ENCODE results near the gene ZSCAN16. TPM values are rescaled to one million over a fixed set of nuclear protein-coding genes. Genes with fewer than 3 reads are reported as not detected.
A peak's percentile ranks its signal among the peaks of the same experiment; 100 is the strongest.
"Not testable (repeated sequence)": the region's sequence is repeated elsewhere in the genome, so short reads cannot be mapped to it uniquely, and the experiment has no call there.

Gene ZSCAN16
- total and polyA plus RNA-seq, 2 experiments from 2014 or later = 4.7 to 12.9 TPM

DNA sequence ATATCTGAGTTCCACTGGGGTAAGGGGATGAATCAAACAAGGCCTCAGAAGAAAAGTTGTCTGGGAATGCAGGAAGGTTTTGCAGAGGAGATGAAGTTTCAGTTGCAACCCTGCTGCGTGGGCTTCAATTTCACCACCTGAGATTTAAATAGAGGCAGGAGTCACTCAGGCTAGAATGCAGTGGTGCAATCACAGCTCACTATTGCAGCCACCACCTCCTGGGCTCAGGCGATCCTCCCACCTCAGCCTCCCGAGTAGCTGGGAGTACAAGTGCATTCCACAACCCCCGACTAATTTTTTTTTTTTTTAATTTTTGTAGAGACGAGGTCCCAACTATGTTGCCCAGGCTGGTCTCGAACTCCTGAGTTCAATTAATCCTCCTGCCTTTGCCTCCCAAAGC, 45.6 kb upstream of the ZSCAN16 start (continued):
- TF ChIP-seq, protein P1, sequence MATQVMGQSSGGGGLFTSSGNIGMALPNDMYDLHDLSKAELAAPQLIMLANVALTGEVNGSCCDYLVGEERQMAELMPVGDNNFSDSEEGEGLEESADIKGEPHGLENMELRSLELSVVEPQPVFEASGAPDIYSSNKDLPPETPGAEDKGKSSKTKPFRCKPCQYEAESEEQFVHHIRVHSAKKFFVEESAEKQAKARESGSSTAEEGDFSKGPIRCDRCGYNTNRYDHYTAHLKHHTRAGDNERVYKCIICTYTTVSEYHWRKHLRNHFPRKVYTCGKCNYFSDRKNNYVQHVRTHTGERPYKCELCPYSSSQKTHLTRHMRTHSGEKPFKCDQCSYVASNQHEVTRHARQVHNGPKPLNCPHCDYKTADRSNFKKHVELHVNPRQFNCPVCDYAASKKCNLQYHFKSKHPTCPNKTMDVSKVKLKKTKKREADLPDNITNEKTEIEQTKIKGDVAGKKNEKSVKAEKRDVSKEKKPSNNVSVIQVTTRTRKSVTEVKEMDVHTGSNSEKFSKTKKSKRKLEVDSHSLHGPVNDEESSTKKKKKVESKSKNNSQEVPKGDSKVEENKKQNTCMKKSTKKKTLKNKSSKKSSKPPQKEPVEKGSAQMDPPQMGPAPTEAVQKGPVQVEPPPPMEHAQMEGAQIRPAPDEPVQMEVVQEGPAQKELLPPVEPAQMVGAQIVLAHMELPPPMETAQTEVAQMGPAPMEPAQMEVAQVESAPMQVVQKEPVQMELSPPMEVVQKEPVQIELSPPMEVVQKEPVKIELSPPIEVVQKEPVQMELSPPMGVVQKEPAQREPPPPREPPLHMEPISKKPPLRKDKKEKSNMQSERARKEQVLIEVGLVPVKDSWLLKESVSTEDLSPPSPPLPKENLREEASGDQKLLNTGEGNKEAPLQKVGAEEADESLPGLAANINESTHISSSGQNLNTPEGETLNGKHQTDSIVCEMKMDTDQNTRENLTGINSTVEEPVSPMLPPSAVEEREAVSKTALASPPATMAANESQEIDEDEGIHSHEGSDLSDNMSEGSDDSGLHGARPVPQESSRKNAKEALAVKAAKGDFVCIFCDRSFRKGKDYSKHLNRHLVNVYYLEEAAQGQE (IDR thresholded peaks at IDR 0.05; ENCODE audit: unreplicated experiment) = no peak
- TF ChIP-seq NANOG (IDR thresholded peaks at IDR 0.05; ENCODE audit: borderline replicate concordance) (no peak), JUNB (IDR thresholded peaks at IDR 0.05; ENCODE audit: unreplicated experiment) (no peak), EZH2phosphoT487 (IDR thresholded peaks at IDR 0.05; ENCODE audit: unreplicated experiment) (no peak), ZNF331 (CRISPR knock-in tag; IDR thresholded peaks at IDR 0.05; ENCODE audit: low read depth) (no peak)

DNA sequence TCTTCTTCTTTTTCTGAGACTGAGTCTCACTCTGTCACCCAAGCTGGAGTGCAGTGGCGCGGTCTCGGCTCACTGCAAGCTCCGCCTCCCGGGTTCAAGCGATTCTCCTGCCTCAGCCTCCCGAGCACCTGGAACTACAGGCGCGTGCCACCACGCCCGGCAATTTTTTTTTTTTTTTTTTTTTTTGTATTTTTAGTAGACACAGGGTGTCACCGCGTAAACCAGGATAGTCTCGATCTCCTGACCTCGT, 44.1 kb upstream of the ZSCAN16 start, which contains the start of gene ZNF165:
Gene ZNF165, plus strand, starts transcription at position 188 of the 250 bp plus-strand sequence. CDS start 4,913 bp downstream, outside the sequence.
- H3K4me1 Mint-ChIP-seq; H3K9me2 ChIP-seq (ENCODE audit: insufficient read depth); H3F3A ChIP-seq (replicated peaks; ENCODE audit: low read depth); H3K27me3 ChIP-seq (ENCODE audit: insufficient read depth); DNase-seq (ENCODE audit: low spot score); H4K20me1 ChIP-seq (replicated peaks; ENCODE audit: insufficient read depth); H3K36me3 ChIP-seq (ENCODE audit: insufficient read depth); H3K4me1 ChIP-seq (ENCODE audit: insufficient read depth): not testable (repeated sequence)
- Histone ChIP-seq H3K79me2 (replicated peaks; ENCODE audit: insufficient read depth) (peaks cover 23% of the 10 kb centered on the region), H3K4me2 (peak within 1 kb of the TSS; percentile 81), H3K4me3 (peak within 1 kb of the TSS; percentile 87), H3K27ac (ENCODE audit: low read depth) (peak within 1 kb of the TSS; percentile 89), H2AFZ (peak within 1 kb of the TSS; percentile 67)
- H3K27me3 Mint-ChIP-seq (ENCODE audit: insufficient read depth, low read depth, poor library complexity) = peaks cover 14% of the 10 kb centered on the region
- peak; percentile 24 for ATAC-seq
- peak within 1 kb of the TSS; percentile 98 for H3K27ac Mint-ChIP-seq
- TF ChIP-seq POLR2AphosphoS5 (IDR thresholded peaks at IDR 0.05; ENCODE audit: low read depth) = peak; percentile 4; the same call in 1 of the 2 replicates
- peaks cover 36% of the 10 kb centered on the region for H3K36me3 Mint-ChIP-seq (ENCODE audit: low read depth)
- H3K9me3 Mint-ChIP-seq = peaks cover 27% of the 10 kb centered on the region
- peak within 1 kb of the TSS; percentile 84 for H3K4me3 Mint-ChIP-seq

DNA sequence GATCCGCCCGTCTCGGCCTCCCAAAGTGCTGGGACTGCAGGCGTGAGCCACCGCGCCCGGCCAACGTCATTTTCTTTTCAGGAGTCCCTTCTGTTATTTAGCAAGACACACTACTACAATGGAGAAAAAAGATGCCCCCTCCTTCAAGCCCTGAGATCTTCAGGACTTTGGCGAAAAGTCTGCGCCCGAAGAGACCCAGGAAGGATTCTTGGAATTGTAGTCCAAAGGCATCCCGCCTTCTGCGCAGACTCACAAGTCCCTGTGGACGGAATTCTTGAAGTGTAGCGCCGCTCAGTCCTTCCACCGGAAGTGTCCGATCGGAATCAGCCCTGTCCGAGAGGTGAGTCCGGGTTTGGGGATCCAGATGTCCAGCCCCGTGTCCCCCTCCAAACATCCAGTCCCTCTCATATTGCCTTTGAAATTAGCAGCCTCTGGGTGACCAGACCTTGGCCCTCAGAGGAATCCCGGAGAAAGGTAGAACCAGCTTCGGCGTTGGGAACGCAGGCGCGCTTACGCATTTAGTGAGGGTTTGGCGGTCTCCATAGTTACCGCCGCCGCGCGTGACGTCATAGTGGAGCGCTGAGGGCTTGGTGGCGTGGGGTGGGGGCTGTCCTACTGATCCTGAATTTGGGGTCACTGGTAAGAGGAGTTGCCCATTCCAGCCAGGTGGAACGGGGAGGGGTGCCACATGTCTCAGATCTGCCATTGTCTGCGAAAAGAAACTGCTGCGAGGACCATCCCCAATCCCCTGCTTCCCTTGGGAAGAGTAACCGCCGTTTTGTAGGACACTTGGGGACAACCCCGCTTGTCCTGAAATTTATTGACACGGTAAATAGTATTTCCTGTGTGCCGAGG, 43.6 kb upstream of the ZSCAN16 start:
- ATAC-seq = peak; percentile 93
- H3K36me3 Mint-ChIP-seq (ENCODE audit: low read depth) = peaks cover 41% of the 10 kb centered on the region
- Histone ChIP-seq H4K20me1 (replicated peaks; ENCODE audit: insufficient read depth) (no peaks in the 10 kb centered on the region), H3K79me2 (replicated peaks; ENCODE audit: insufficient read depth) (peaks cover 23% of the 10 kb centered on the region), H3K9me2 (ENCODE audit: insufficient read depth) (0 out of 2 replicates have a peak, but pooled peaks cover 7% of the 10 kb centered on the region), H3K27me3 (ENCODE audit: insufficient read depth) (no peaks in the 10 kb centered on the region), H3K4me1 (ENCODE audit: insufficient read depth) (no peaks in the 10 kb centered on the region), H3K4me2 (peak overlapping the region; percentile 81), H3K36me3 (ENCODE audit: insufficient read depth) (peaks cover 12% of the 10 kb centered on the region), H3K4me3 (peak overlapping the region; percentile 87), H2AFZ (peak overlapping the region; percentile 67), H3F3A (replicated peaks; ENCODE audit: low read depth) (no peaks in the 10 kb centered on the region), H3K27ac (ENCODE audit: low read depth) (peak overlapping the region; percentile 89)
- peaks cover 31% of the 10 kb centered on the region for H3K9me3 Mint-ChIP-seq
- H3K27me3 Mint-ChIP-seq (ENCODE audit: insufficient read depth, low read depth, poor library complexity) = peaks cover 14% of the 10 kb centered on the region
- peak; percentile 97 for DNase-seq (ENCODE audit: low spot score)
- peak overlapping the region; percentile 98 for H3K27ac Mint-ChIP-seq
- H3K4me1 Mint-ChIP-seq = peaks cover 4% of the 10 kb centered on the region
- H3K4me3 Mint-ChIP-seq = peak overlapping the region; percentile 84
- TF ChIP-seq CREB1 (CRISPR knock-in tag; IDR thresholded peaks at IDR 0.05; ENCODE audit: low read depth) (peak; percentile 98), ZNF331 (CRISPR knock-in tag; IDR thresholded peaks at IDR 0.05; ENCODE audit: low read depth) (no peak), POLR2AphosphoS5 (IDR thresholded peaks at IDR 0.05; ENCODE audit: low read depth) (0 out of 2 replicates have a peak, but pooled peaks have one; percentile 15)
- TF ChIP-seq, protein P2, sequence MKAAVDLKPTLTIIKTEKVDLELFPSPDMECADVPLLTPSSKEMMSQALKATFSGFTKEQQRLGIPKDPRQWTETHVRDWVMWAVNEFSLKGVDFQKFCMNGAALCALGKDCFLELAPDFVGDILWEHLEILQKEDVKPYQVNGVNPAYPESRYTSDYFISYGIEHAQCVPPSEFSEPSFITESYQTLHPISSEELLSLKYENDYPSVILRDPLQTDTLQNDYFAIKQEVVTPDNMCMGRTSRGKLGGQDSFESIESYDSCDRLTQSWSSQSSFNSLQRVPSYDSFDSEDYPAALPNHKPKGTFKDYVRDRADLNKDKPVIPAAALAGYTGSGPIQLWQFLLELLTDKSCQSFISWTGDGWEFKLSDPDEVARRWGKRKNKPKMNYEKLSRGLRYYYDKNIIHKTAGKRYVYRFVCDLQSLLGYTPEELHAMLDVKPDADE (IDR thresholded peaks at IDR 0.05) = peak; percentile 93
